Right ventricle myocardium superior (tissue), 1 donor: ENCODE data around the gene RBM20. TPM values are rescaled to one million over a fixed set of nuclear protein-coding genes. Genes with fewer than 3 reads are reported as not detected.
"Not testable (repeated sequence)": the region's sequence is repeated elsewhere in the genome, so short reads cannot be mapped to it uniquely, and the experiment has no call there.

ENCODE experiments used
- ATAC-seq: fragments of 200-7000 bp; cut with Tn5 transposase; one replicate; pipeline ENCODE4 v1.9.1; 2020; ENCODE audit warnings: mild to moderate bottlenecking; ENCODE audit not compliant: poor library complexity
- DNase-seq: peaks from one replicate; pipeline ENCODE4 v3.0.0-alpha.2; 2020
- intact Hi-C: fragments of 100-400 bp; cut with DNase I; formaldehyde crosslinking; loops from one replicate; pipeline ENCODE4 v1.11.2; 2022
- total RNA-seq: library from RNA; stranded (reverse); fragmentation: NEBNext Ultra II Directional; extraction: Animal tissue kit (Norgen Biotek cat#: 25700); gene quantifications from one replicate; pipeline ENCODE4 v1.2.1, GENCODE V29; 2021
- donor health status: DM: no; HTN: yes; CAD: no; lungs with severe emphysema.

The RBM20 gene
- total RNA-seq, 1 donor from 2014 or later: 103 TPM

- intact Hi-C loops: no loop called here
- DNase-seq (no peak), ATAC-seq (no peak)
These were observed 17.2 kb downstream of the RBM20 start for GRCh38 chr10:110661292-110661691.

DNA sequence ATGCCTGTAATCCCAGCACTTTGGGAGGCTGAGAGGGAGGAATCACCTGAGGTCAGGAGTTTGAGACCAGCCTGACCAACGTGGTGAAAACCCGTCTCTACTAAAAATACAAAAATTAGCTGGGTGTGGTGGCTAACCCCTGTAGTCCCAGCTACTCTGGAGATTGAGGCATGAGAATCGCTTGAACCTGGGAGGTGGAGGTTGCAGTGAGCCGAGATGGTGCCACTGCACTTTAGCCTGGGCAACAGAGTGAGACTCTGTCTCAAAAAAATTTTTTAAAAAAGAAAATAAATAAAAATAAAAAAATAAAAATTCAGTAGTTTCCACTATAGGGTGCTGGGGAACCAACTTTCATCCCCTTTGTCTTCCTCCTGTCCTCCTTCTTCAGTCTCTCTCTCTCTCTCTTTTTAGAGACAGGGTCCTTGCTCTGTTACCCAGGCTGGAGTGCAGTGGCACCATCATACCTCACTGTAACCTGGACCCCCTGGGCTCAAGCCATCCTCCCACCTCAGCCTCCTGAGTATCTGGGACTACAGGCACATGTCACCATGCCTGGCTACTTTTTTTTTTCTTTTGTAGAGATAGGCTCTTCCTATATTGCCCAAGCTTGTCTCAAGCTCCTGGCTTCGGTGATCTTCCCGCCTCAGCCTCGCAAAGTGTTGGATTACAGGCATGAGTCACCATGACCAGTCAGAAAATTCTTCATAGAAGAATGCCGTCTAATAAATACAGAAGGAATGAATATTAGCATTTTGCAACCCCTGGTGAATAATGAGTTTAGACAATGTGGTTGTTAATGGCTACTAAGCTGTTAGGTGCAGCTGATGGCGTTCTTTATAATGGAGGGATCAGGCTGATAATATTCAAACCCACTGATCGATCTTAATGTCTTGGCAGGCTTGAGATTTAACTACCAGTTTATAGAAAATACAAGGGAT, 20.6 kb downstream of the RBM20 start:
- intact Hi-C loops: no loop called here
- DNase-seq (no peak), ATAC-seq (no peak)

GRCh38 chr10:110666259-110666658, 22.1 kb downstream of the RBM20 start:
- DNase-seq, ATAC-seq, intact Hi-C loops: not testable (repeated sequence)

DNA sequence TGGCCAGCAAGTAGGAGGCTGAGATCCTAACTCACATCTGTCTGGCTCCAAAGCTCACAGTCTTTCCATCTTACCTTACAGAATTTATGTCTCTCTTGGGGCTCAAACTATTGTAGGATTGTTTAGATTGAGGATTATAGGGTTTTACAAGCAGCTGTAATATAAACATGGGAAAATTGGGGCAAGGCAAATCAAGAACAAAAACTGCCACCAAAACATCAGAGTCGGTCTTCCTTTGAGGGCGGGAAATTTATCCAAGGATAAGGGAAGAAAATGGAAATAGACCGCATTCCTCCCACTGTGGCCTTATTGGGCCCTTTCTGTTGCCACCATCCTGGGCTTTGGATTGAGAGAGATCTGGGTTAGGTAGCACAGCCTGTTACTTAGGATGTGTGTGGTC, 22.5 kb downstream of the RBM20 start:
- no peak for DNase-seq
- ATAC-seq: no peak
- intact Hi-C loops: no loop called here

DNA sequence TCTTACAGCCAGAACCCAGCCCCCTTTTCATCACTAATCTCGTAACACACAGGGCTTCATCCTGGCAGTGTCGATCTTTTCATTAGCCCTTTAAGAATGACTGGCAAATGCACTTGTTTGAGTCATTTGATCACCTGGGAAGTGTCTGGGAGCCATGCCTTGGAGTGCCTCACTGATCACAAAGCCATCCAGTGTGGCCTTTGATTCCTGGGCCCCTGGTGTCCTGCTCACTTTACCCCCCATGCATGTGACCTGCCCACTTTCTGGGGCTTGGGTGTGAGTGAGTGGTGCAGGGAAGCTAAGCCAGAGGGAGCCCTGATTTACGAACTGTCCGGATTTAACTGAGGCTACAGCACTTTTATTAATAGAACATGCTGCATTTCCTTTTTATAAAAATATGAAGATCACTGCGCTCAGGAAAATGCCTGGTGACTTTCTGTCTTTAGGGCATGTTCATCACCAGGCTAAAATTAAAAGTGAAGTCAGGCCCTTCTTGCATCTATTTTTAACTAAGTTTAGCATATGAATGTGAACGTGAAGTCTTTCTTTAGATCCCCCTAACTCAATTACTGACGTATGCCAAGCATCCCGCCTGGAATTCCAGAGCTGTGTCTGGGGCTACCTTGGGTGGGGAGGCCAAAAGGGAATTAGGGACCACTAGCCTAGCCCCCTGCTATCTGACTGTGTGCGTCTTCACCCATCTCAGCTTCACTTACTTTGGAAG, 23.6 kb downstream of the RBM20 start:
- DNase-seq: no peak

DNA sequence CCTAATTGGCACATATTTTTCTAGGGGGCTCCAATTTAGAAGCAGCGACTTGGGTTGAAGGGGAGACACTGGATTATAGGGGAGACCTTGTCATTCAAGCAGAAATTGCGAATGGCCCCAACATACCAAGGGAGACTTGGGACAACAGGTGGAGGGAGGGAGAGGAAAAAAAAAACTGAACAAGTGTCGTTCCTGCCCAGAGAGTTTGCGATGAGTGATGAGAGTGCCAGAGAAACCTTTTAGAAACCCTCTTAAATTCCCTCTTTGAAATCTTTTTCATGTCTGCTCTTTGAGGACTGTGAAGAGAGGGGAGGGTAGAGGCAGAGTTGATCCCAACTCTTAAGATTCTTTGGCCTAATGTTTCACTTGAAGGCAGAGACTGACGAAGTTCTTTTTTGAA, 24.3 kb downstream of the RBM20 start:
- intact Hi-C loops: no loop called here
- DNase-seq (no peak), ATAC-seq (no peak)

More for the DNA sequence above, 23.6 kb downstream of the RBM20 start:
- peak; percentile 69 for ATAC-seq
- intact Hi-C loops: no loop called here

DNA sequence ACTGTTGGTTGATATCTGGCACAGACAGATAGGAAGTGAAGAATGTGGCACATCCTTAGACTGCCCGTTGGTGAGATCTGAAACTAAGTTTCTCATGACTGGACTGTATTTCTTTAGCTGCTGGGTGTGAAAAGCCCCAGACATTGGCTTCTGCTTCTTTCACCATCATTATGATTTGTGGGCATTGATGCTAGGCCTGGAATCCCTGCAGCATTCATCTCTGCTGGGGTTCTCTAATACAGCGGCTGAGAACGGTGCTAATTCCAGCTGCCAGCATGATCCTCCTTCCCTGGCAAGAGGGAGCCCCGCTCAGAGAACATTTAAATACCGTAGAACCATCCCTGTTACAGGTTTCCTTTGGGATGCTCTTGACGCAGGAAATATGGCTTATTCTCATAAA, 26.2 kb downstream of the RBM20 start:
- no peak for DNase-seq
- intact Hi-C loops: no loop called here
- ATAC-seq: no peak

DNA sequence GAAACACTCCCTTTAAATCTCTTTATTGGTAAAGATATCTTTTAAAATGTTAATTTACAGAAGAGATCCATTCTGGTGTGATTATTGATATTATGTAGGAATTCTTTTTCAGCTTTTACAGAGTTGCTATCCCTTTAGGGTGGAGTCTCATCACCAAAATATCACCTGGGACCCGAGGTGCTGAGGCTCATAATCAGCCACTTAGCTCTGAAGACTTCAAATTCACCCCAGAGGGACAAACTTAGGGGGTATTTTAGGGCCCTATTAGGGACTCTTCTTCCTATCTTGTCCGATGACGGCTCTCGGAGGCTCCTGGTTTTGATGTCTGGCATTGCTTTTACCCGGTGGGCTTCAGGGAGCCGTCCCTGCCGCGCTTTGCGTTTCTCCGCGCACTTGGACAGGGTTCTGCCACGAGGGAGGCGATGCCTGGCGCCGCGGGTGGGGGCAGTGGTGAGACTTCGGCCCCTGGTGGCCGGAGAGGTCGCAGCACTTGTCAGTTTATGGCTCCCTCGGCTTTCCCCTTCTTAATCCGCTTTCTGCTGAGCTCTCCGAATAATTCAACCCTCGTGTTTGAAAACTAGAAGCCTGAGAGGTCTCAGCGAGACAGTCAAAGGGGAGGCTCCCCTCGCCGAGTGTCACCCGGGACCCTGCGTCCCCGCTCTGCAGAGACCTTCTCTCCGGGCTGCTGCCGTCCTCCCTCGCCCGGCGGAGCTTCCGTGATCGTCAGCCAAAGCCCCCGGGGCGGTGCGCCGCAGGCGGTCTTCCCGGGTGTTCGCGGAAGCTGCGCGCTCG, 27.8 kb downstream of the RBM20 start:
- peak; percentile 86 for ATAC-seq
- intact Hi-C loops: no loop called here
- peak; percentile 85 for DNase-seq

- DNase-seq (no peak), ATAC-seq (peak; percentile 12)
- intact Hi-C loops: no loop called here
These were observed 28.4 kb downstream of the RBM20 start for GRCh38 chr10:110672580-110672919.

- DNase-seq: no peak
- intact Hi-C loops: no loop called here
- no peak for ATAC-seq
These were observed 31.9 kb downstream of the RBM20 start for GRCh38 chr10:110676016-110676415.

- DNase-seq: peak; percentile 53
- ATAC-seq: peak; percentile 74
- intact Hi-C loops: loop anchor here (5.0 kb wide), 1 partner anchor 37 kb away; the partner anchor contains the start of gene RBM20
These were observed 35.5 kb downstream of the RBM20 start for GRCh38 chr10:110679486-110680272.

DNA sequence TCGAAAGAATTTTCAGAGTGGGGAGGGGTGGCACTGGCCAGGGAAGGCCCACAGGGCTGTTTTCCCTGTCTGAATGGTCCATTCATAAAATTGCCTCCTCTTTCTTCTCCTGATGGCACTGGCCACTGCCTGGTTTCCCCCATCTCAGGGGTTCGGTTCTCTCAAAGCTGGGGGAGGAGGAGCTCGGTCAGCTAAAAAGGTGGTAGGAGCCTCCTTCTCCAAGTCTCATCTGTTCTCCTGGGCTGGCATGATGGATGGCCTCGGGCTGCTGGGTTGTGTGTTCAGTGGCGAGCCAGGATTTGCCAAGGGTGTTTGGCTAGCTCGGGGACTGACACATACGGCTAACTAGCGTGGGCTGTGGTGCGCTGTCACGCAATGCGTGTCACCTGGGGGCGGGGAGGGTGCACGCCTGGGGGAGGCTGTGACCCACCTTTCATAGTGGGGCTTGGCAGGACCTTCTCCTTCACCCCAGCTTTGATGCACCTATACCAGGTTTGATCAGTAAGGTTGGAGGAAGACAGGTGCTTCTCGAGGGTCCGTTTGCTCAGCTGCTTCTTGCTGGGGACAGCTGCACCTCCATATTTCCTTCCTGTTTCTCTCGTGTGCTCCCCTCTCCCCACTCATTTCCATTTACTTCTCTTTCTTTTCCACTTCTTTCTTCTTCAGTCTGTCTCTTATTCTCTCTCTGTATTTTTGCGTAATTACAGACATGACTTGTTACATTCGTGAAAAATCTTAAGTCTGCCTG, 36.3 kb downstream of the RBM20 start:
- peak; percentile 19 for ATAC-seq
- intact Hi-C loops: loop anchor here (5.0 kb wide), 1 partner anchor 38 kb away; the partner anchor contains the start of gene RBM20
- peak; percentile 43 for DNase-seq

DNA sequence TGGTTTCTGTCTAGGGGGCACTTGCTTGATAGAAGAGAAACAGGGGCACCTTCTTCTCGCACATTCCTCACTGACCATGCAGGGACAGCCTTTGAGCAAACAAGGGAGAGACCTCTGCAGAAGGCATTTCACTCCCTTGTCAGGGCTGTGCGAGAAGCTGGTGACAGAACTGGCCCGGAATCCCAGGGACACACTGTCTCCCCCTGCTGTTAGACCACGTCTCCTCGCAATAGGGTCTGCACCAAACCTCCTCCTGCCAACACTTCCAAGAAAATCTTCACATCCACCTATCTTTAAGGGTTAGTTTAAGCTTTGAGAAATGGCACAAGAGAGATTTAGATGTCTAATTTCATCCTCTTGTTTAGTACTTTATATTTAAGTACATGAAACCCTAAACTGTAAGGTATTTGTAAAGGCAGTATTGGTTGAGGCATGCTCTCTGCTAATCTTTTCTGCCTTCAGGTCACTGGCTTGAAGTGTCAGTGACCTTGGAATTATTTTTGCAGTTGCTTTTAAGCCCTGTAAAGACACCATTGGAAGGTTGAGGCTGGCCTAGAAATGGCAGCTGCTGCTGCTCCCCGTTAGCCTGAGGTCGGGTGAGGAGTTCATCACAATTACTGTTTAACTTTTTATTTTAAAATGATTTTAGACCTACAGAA, 37.0 kb downstream of the RBM20 start:
- peak; percentile 54 for ATAC-seq
- intact Hi-C loops: loop anchor here (5.0 kb wide), 1 partner anchor 39 kb away; the partner anchor contains the start of gene RBM20
- DNase-seq: peak; percentile 46

- DNase-seq (no peak), ATAC-seq (no peak)
- intact Hi-C loops: loop anchor here (5.0 kb wide), 1 partner anchor 40 kb away; the partner anchor contains the start of gene RBM20
These were observed 38.2 kb downstream of the RBM20 start for GRCh38 chr10:110682348-110682747.

- peak; percentile 88 for ATAC-seq
- DNase-seq: peak; percentile 53
- intact Hi-C loops: loop anchor here (5.0 kb wide), 1 partner anchor 43 kb away; the partner anchor contains the start of gene RBM20
These were observed 40.8 kb downstream of the RBM20 start for GRCh38 chr10:110684800-110685446.

GRCh38 chr10:110686047-110686446, 41.9 kb downstream of the RBM20 start:
- DNase-seq (no peak), ATAC-seq (peak; percentile 25)
- intact Hi-C loops: no loop called here
